ENCODE data around the gene PCDHGC4.

Gene PCDHGC4

GRCh38 chr5:141512390-141512910 is 27.6 kb downstream of the PCDHGC4 start:
- peak; percentile 70 for DNase-seq (ENCODE audit: low read depth)

- no peak for DNase-seq (ENCODE audit: low read depth)
These were observed 28.2 kb downstream of the PCDHGC4 start for GRCh38 chr5:141512911-141513626.

GRCh38 chr5:141513627-141514329 is 28.9 kb downstream of the PCDHGC4 start:
- peak; percentile 54 for DNase-seq (ENCODE audit: low read depth)

- no peak for DNase-seq (ENCODE audit: low read depth)
These were observed 29.7 kb downstream of the PCDHGC4 start for GRCh38 chr5:141514330-141515133.

GRCh38 chr5:141515141-141515540 is 30.3 kb downstream of the PCDHGC4 start:
- DNase-seq (ENCODE audit: low read depth), result no peak

- no peak for DNase-seq (ENCODE audit: low read depth)
These were observed 31.3 kb downstream of the PCDHGC4 start for GRCh38 chr5:141515946-141516671.

GRCh38 chr5:141516672-141517025 is 31.8 kb downstream of the PCDHGC4 start:
- no peak for DNase-seq (ENCODE audit: low read depth)

- no peak for DNase-seq (ENCODE audit: low read depth)
These were observed 32.5 kb downstream of the PCDHGC4 start for GRCh38 chr5:141517312-141517711.

- no peak for DNase-seq (ENCODE audit: low read depth)
These were observed 33.2 kb downstream of the PCDHGC4 start for GRCh38 chr5:141517880-141518617.

- no peak for DNase-seq (ENCODE audit: low read depth)
These were observed 33.8 kb downstream of the PCDHGC4 start for GRCh38 chr5:141518618-141519015.

GRCh38 chr5:141519605-141520565 is 35.1 kb downstream of the PCDHGC4 start:
- DNase-seq (ENCODE audit: low read depth), result no peak

- DNase-seq (ENCODE audit: low read depth), result no peak
These were observed 36.5 kb downstream of the PCDHGC4 start for GRCh38 chr5:141521244-141521781.

- no peak for DNase-seq (ENCODE audit: low read depth)
These were observed 37.5 kb downstream of the PCDHGC4 start for GRCh38 chr5:141522301-141522700.

GRCh38 chr5:141523991-141524390 is 39.2 kb downstream of the PCDHGC4 start:
- no peak for DNase-seq (ENCODE audit: low read depth)

GRCh38 chr5:141524604-141525597 is 40.1 kb downstream of the PCDHGC4 start:
- DNase-seq (ENCODE audit: low read depth), result peak; percentile 24

- DNase-seq (ENCODE audit: low read depth), result no peak
These were observed 40.8 kb downstream of the PCDHGC4 start for GRCh38 chr5:141525653-141526052.

- DNase-seq (ENCODE audit: low read depth), result no peak
These were observed 42.6 kb downstream of the PCDHGC4 start for GRCh38 chr5:141527426-141527825.

- DNase-seq (ENCODE audit: low read depth), result no peak
These were observed 43.6 kb downstream of the PCDHGC4 start for GRCh38 chr5:141528291-141528984.
